Ishikawa (cell line): Measurements from ENCODE around the gene WNT7A.

Source experiments
- EP300 ChIP-seq: IDR thresholded peaks from 2 replicates; pipeline ENCODE4 v1.6.1; 2012; ENCODE audit warnings: borderline replicate concordance
- RAD21 ChIP-seq: IDR thresholded peaks from 2 replicates; pipeline ENCODE4 v1.6.1; 2012; ENCODE audit warnings: low read depth
- TAF1 ChIP-seq: IDR thresholded peaks from 2 replicates; pipeline ENCODE4 v1.6.1; 2012; ENCODE audit warnings: low read depth, mild to moderate bottlenecking
- TF ChIP-seq, protein P1 (sequence below): IDR thresholded peaks from 2 replicates; pipeline ENCODE4 v1.6.1; 2012; ENCODE audit warnings: low read depth, mild to moderate bottlenecking

GRCh38 chr3:13863382-13863952 is 16.4 kb downstream of the WNT7A start:
- TF ChIP-seq EP300 (no peak), TAF1 (no peak), RAD21 (no peak)
- TF ChIP-seq, protein P1, sequence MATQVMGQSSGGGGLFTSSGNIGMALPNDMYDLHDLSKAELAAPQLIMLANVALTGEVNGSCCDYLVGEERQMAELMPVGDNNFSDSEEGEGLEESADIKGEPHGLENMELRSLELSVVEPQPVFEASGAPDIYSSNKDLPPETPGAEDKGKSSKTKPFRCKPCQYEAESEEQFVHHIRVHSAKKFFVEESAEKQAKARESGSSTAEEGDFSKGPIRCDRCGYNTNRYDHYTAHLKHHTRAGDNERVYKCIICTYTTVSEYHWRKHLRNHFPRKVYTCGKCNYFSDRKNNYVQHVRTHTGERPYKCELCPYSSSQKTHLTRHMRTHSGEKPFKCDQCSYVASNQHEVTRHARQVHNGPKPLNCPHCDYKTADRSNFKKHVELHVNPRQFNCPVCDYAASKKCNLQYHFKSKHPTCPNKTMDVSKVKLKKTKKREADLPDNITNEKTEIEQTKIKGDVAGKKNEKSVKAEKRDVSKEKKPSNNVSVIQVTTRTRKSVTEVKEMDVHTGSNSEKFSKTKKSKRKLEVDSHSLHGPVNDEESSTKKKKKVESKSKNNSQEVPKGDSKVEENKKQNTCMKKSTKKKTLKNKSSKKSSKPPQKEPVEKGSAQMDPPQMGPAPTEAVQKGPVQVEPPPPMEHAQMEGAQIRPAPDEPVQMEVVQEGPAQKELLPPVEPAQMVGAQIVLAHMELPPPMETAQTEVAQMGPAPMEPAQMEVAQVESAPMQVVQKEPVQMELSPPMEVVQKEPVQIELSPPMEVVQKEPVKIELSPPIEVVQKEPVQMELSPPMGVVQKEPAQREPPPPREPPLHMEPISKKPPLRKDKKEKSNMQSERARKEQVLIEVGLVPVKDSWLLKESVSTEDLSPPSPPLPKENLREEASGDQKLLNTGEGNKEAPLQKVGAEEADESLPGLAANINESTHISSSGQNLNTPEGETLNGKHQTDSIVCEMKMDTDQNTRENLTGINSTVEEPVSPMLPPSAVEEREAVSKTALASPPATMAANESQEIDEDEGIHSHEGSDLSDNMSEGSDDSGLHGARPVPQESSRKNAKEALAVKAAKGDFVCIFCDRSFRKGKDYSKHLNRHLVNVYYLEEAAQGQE = no peak
